T-cell (primary cell): ENCODE data around the gene HEY2. TPM values are rescaled to one million over a fixed set of nuclear protein-coding genes. Genes with fewer than 3 reads are reported as not detected.
A peak's percentile ranks its signal among the peaks of the same experiment; 100 is the strongest.

Experiments
- ATAC-seq, 4 experiments: fragments of 200-7000 bp in 3 of 4; fragments of 150-1000 bp in 1 of 4; cut with Tn5 transposase; replicated peaks in 1 of 4; 1 replicate in 3 of 4; 2 replicates in 1 of 4; pipeline ENCODE4 v1.10.0; 2021; ENCODE audit warnings: moderate library complexity in 3 of 4, mild to moderate bottlenecking in 2 of 4, moderate number of reproducible peaks in 1 of 4
- CTCF ChIA-PET, 2 donors: fragments of 300-600 bp; sonication (Branson Sonifier 250); formaldehyde crosslinking; loops; one replicate each; lab custom pipeline; 2022; ENCODE audit warnings: antibody characterized with exemption in 2 of 2; lab: Charles Lee
- POLR2A ChIA-PET, 2 donors: fragments of 300-600 bp; sonication (Branson Sonifier 250); formaldehyde crosslinking; loops; one replicate each; lab custom pipeline; 2022; ENCODE audit warnings: antibody characterized with exemption in 2 of 2; lab: Charles Lee
- DNase-seq, 35 experiments: peaks; one replicate each; pipeline versions ENCODE4 v3.0.0 to v3.0.0-alpha.2; 2013 to 2023
- H3K27ac ChIP-seq: one replicate; pipeline ENCODE4 v1.5.1; 2013; ENCODE audit warnings: low read length
- H3K27me3 ChIP-seq, 2 experiments: replicated peaks in 1 of 2; 1 replicate in 1 of 2; 2 replicates in 1 of 2; pipeline versions ENCODE4 v1.6.1 to v1.7.0; 2013; ENCODE audit warnings: low read length in 1 of 2, mixed read lengths in 1 of 2; ENCODE audit not compliant: control insufficient read depth in 2 of 2, insufficient read depth in 2 of 2; ENCODE audit errors: extremely low read depth in 1 of 2
- H3K36me3 ChIP-seq, 2 donors: 1 replicate in 1 of 2; 2 replicates in 1 of 2; pipeline versions ENCODE4 v1.6.1 to v1.7.0; 2013; ENCODE audit warnings: low read length in 1 of 2; ENCODE audit not compliant: control insufficient read depth in 2 of 2, insufficient read depth in 1 of 2; ENCODE audit errors: extremely low read depth in 1 of 2
- H3K4me1 ChIP-seq, 2 experiments: 1 replicate in 1 of 2; 2 replicates in 1 of 2; pipeline versions ENCODE4 v1.6.1 to v1.7.0; 2013; ENCODE audit warnings: low read length in 2 of 2, mixed read lengths in 1 of 2; ENCODE audit not compliant: insufficient read depth in 2 of 2, control insufficient read depth in 1 of 2; ENCODE audit errors: extremely low read depth in 1 of 2
- H3K4me3 ChIP-seq, 2 donors: 1 replicate in 1 of 2; 2 replicates in 1 of 2; pipeline versions ENCODE4 v1.5.1 to v1.7.0; 2013; ENCODE audit warnings: mild to moderate bottlenecking in 2 of 2, low read length in 1 of 2, moderate library complexity in 1 of 2; ENCODE audit not compliant: control insufficient read depth in 1 of 2; ENCODE audit errors: extremely low read depth in 1 of 2
- H3K9me3 ChIP-seq: 2 replicates; pipeline ENCODE4 v1.7.0; 2013
- H3K27ac Mint-ChIP-seq, 2 donors: one replicate each; pipeline ENCODE4 v1.8.0; 2020 to 2021; ENCODE audit warnings: mild to moderate bottlenecking in 2 of 2, mixed read lengths in 2 of 2
- H3K27me3 Mint-ChIP-seq, 2 donors: one replicate each; pipeline ENCODE4 v1.8.0; 2021 to 2022; ENCODE audit warnings: mixed read lengths in 2 of 2
- H3K36me3 Mint-ChIP-seq: one replicate; pipeline ENCODE4 v1.8.0; 2021; ENCODE audit warnings: mixed read lengths
- H3K4me1 Mint-ChIP-seq, 3 donors: one replicate each; pipeline ENCODE4 v1.8.0; 2020 to 2022; ENCODE audit warnings: mixed read lengths in 3 of 3, mild to moderate bottlenecking in 1 of 3
- H3K4me3 Mint-ChIP-seq, 3 donors: one replicate each; pipeline ENCODE4 v1.8.0; 2020 to 2022; ENCODE audit warnings: mild to moderate bottlenecking in 3 of 3, mixed read lengths in 3 of 3, moderate library complexity in 3 of 3
- H3K9me3 Mint-ChIP-seq, 3 donors: one replicate each; pipeline ENCODE4 v1.8.0; 2020 to 2022; ENCODE audit warnings: mixed read lengths in 3 of 3
- WGBS: methylation state at CpG from one replicate; pipeline ENCODE4 v1.1.5; 2013; ENCODE audit warnings: missing lambda C conversion rate; ENCODE audit not compliant: insufficient coverage; 5-methylcytosine and 5-hydroxymethylcytosine counted together
- total RNA-seq, 35 experiments: library from RNA in 6 of 35; stranded (reverse) in 6 of 35; fragments of 120-200 nt in 1 of 35; gene quantifications; one replicate each; pipeline versions ENCODE4 v1.2.1 to v1.2.4 and lab custom pipeline; 2013 to 2026

Gene HEY2
- total RNA-seq, 5 donors from 2014 or later (not counting 1 experiment from before 2014, with no cell fraction given), result 0.16 to 0.32 (median 0.24) TPM; not detected in 1

GRCh38 chr6:125746731-125747588, 2.5 kb upstream of the HEY2 start:
- WGBS, result under 1% methylated on average over 21 of the region's 32 CpGs
- peak overlapping the region; percentile 89 to 92 (median 89) for H3K4me3 Mint-ChIP-seq
- H3K27me3 ChIP-seq, result peaks cover 3 to 34% of the 10 kb centered on the region in 2 experiments
- H3K4me1 Mint-ChIP-seq, result peaks cover 35 to 42% (median 37%) of the 10 kb centered on the region in 3 donors
- H3K4me1 ChIP-seq, result peaks cover 12 to 34% of the 10 kb centered on the region in 2 experiments
- ChIA-PET CTCF (interaction anchor here (1.0 kb wide), 4 partner anchors 17 to 209 kb away, joined by 3 to 4 read pairs (median 3); partner anchors contain the start of gene HINT3 (in 1 of the 2)), POLR2A (interaction anchor here in 1 of 2 donors (2.0 kb wide), 1 partner anchor 31 kb away, joined by 7 read pairs; no protein-coding TSS in a partner anchor)
- H3K36me3 Mint-ChIP-seq, result no peaks in the 10 kb centered on the region
- H3K27me3 Mint-ChIP-seq, result peaks cover 27 to 60% of the 10 kb centered on the region in 2 donors
- H3K27ac ChIP-seq, result peak overlapping the region; percentile 10
- no peaks in the 10 kb centered on the region for H3K36me3 ChIP-seq
- peak overlapping the region; percentile 88 to 94 for H3K27ac Mint-ChIP-seq
- peak overlapping the region; percentile 44 to 86 for H3K4me3 ChIP-seq
- ATAC-seq (peak; percentile 61 to 77 (median 62)), DNase-seq (peak; percentile 43 to 86 (median 65))
- H3K9me3 ChIP-seq, result no peaks in the 10 kb centered on the region
- H3K9me3 Mint-ChIP-seq, result no peaks in the 10 kb centered on the region

GRCh38 chr6:125747589-125748405, 1.6 kb upstream of the HEY2 start:
- WGBS, result 2% methylated on average over 70 of the region's 76 CpGs
- no peaks in the 10 kb centered on the region for H3K9me3 Mint-ChIP-seq
- DNase-seq (peak in 13 of 35 experiments; percentile 1 to 48 (median 15)), ATAC-seq (peak in 1 of 4 experiments; percentile 12)
- peaks cover 27 to 60% of the 10 kb centered on the region in 2 donors for H3K27me3 Mint-ChIP-seq
- Histone ChIP-seq H3K9me3 (no peaks in the 10 kb centered on the region), H3K27me3 (peaks cover 6 to 34% of the 10 kb centered on the region in 2 experiments), H3K4me3 (peak overlapping the region; percentile 60 to 86), H3K36me3 (no peaks in the 10 kb centered on the region), H3K4me1 (peaks cover 12 to 34% of the 10 kb centered on the region in 2 experiments), H3K27ac (no peak overlapping the region)
- POLR2A ChIA-PET, result interaction anchor here in 1 of 2 donors (2.0 kb wide), 1 partner anchor 30 kb away, joined by 7 read pairs; no protein-coding TSS in a partner anchor
- H3K4me3 Mint-ChIP-seq, result peak overlapping the region; percentile 89 to 92 (median 89)
- peak overlapping the region in 1 of 2 donors; percentile 61 for H3K27ac Mint-ChIP-seq
- no peaks in the 10 kb centered on the region for H3K36me3 Mint-ChIP-seq
- H3K4me1 Mint-ChIP-seq, result peaks cover 35 to 42% (median 37%) of the 10 kb centered on the region in 3 donors
- CTCF ChIA-PET, result interaction anchor here (1.0 kb wide), 4 partner anchors 17 to 209 kb away, joined by 3 to 4 read pairs (median 3); partner anchors contain the start of gene HINT3 (in 1 of the 2)

GRCh38 chr6:125748406-125749172, 843 bp upstream of the HEY2 start:
- Histone ChIP-seq H3K9me3 (no peaks in the 10 kb centered on the region), H3K36me3 (no peaks in the 10 kb centered on the region), H3K4me1 (peaks cover 12 to 34% of the 10 kb centered on the region in 2 experiments), H3K27me3 (peaks cover 6 to 34% of the 10 kb centered on the region in 2 experiments), H3K27ac (no peak overlapping the region), H3K4me3 (peak overlapping the region; percentile 60 to 86)
- DNase-seq, result peak in 7 of 35 experiments; percentile 3 to 30 (median 16)
- ChIA-PET CTCF (interaction anchor here in 1 of 2 donors (0.9 kb wide), 1 partner anchor 208 kb away, joined by 3 read pairs; no protein-coding TSS in a partner anchor), POLR2A (interaction anchor here in 1 of 2 donors (2.0 kb wide), 1 partner anchor 29 kb away, joined by 7 read pairs; no protein-coding TSS in a partner anchor)
- peak in 1 of 4 experiments; percentile 4 for ATAC-seq
- H3K9me3 Mint-ChIP-seq, result no peaks in the 10 kb centered on the region
- peaks cover 35 to 47% (median 37%) of the 10 kb centered on the region in 3 donors for H3K4me1 Mint-ChIP-seq
- H3K27me3 Mint-ChIP-seq, result peaks cover 27 to 63% of the 10 kb centered on the region in 2 donors
- peak overlapping the region in 1 of 2 donors; percentile 16 for H3K27ac Mint-ChIP-seq
- WGBS, result 2% methylated on average over 41 of the region's 42 CpGs
- H3K36me3 Mint-ChIP-seq, result no peaks in the 10 kb centered on the region
- H3K4me3 Mint-ChIP-seq, result peak overlapping the region; percentile 84 to 92 (median 86)

- Histone ChIP-seq H3K4me1 (peaks cover 12 to 34% of the 10 kb centered on the region in 2 experiments), H3K27ac (no peak overlapping the region), H3K27me3 (peaks cover 6 to 34% of the 10 kb centered on the region in 2 experiments), H3K4me3 (peak overlapping the region; percentile 56 to 59), H3K36me3 (no peaks in the 10 kb centered on the region), H3K9me3 (no peaks in the 10 kb centered on the region)
- DNase-seq, result peak in 2 of 35 experiments; percentile 4 to 44
- WGBS, result 5% methylated on average over 31 of the region's 35 CpGs
- peak overlapping the region; percentile 85 to 92 (median 89) for H3K4me3 Mint-ChIP-seq
- H3K27ac Mint-ChIP-seq, result peak overlapping the region; percentile 44 to 57
- H3K4me1 Mint-ChIP-seq, result peaks cover 35 to 47% (median 37%) of the 10 kb centered on the region in 3 donors
- no peaks in the 10 kb centered on the region for H3K9me3 Mint-ChIP-seq
- ChIA-PET CTCF (interaction anchor here (0.5 to 5.0 kb wide), 5 partner anchors 40 to 1516 kb away, joined by 3 to 81 read pairs (median 7); partner anchors contain the start of genes NCOA7 (in 1 of the 2) and RNF146 (in 1 of the 2)), POLR2A (interaction anchor here in 1 of 2 donors (0.6 to 0.9 kb wide), 2 partner anchors 41 to 449 kb away, joined by 3 to 4 read pairs; no protein-coding TSS in a partner anchor)
- H3K27me3 Mint-ChIP-seq, result peaks cover 36 to 63% of the 10 kb centered on the region in 2 donors
- H3K36me3 Mint-ChIP-seq, result no peaks in the 10 kb centered on the region
- ATAC-seq, result no peak
These were observed 646 bp downstream of the HEY2 start for GRCh38 chr6:125749865-125750691.
